T-helper 1 cell treated with Interleukin-12 subunit alpha and Interleukin-12 subunit beta and Interleukin-4 antibody, amounts not matched to agents 30 ng/mL and 1 ng/mL, for 36 hours (primary cell): Measurements from ENCODE around the gene GSTT4. TPM values are rescaled to one million over a fixed set of nuclear protein-coding genes. Genes with fewer than 3 reads are reported as not detected.
"Not testable (repeated sequence)": the region's sequence is repeated elsewhere in the genome, so short reads cannot be mapped to it uniquely, and the experiment has no call there.

ENCODE experiments used
- intact Hi-C: fragments of 100-400 bp; cut with micrococcal nuclease; formaldehyde crosslinking; loops from one replicate; pipeline ENCODE4 v1.15.1; 2024
- total RNA-seq: library from RNA; stranded (reverse); gene quantifications from 2 replicates; pipeline ENCODE4 v1.2.3, GENCODE V29; 2022

Gene GSTT4
- total RNA-seq, 1 donor from 2014 or later, result not detected

GRCh38 chr22:24025475-24025874 lies 20.2 kb upstream of the GSTT4 start:
- intact Hi-C loops, result no loop called here

- intact Hi-C loops, result no loop called here
These were observed 19.1 kb upstream of the GSTT4 start for GRCh38 chr22:24024354-24024753.

DNA sequence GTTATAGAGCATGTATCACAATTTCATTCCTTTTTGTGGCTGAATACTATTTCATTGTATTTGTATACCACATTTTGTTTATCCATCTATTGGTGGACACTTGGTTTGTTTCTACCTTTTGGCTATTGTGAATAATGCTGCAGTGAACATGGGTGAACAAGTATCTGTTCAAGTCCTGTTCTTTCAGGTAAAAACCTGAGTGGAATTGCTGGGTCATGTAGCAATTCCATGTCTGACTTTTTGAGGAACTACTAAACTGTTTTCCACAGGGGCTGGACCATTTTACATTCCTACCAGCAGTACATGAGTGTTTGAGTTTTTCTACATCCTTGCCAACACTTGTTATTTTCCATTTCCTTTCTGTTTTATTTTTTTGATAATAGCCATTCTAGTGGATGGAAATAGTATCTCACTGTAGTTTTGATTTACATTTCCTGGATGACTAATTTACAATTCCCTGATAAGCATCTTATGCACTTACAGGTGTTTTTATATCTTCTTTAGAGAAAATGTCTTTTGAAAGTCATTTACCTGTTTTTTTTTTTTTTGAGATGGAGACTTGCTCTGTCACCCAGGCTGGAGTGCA lies 18.0 kb upstream of the GSTT4 start:
- intact Hi-C loops, result no loop called here

- intact Hi-C loops, result no loop called here
These were observed 16.1 kb upstream of the GSTT4 start for GRCh38 chr22:24021304-24021703.

DNA sequence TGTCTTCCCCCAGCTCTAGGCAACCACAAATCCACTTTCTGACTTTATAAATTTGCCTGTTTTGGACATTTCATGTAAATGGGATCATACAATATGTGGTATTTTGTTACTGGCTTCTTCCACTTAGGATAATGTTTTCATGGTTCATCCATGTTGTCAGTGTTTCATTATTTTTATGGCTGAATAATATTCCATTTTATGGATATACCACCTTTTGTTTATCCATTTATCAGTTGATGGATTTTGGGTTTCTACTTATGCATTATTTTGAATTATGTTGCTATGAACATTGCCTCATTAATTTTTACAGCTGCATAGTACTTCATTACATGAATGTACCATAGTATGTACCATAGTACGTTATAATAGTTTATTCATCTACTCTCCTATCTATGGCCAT lies 10.9 kb upstream of the GSTT4 start:
- intact Hi-C loops, result no loop called here

- intact Hi-C loops, result loop anchor here (1.0 to 2.0 kb wide), 4 partner anchors 98 to 225 kb away; partner anchors contain the start of genes MIF and SMARCB1
These were observed 6.4 kb upstream of the GSTT4 start for GRCh38 chr22:24011735-24012068.

GRCh38 chr22:24010018-24010391 lies 4.8 kb upstream of the GSTT4 start:
- intact Hi-C loops, result loop anchor here (2.0 kb wide), 1 partner anchor 223 kb away; the partner anchor contains the start of gene SMARCB1

- intact Hi-C loops, result loop anchor here (2.0 to 10.0 kb wide), 2 partner anchors 223 to 235 kb away; partner anchors contain the start of genes GGT5 and SMARCB1
These were observed 4.2 kb upstream of the GSTT4 start for GRCh38 chr22:24009227-24010017.

- intact Hi-C loops, result loop anchor here (10.0 kb wide), 1 partner anchor 236 kb away; the partner anchor contains the start of gene GGT5
These were observed 3.4 kb upstream of the GSTT4 start for GRCh38 chr22:24008381-24009226.

DNA sequence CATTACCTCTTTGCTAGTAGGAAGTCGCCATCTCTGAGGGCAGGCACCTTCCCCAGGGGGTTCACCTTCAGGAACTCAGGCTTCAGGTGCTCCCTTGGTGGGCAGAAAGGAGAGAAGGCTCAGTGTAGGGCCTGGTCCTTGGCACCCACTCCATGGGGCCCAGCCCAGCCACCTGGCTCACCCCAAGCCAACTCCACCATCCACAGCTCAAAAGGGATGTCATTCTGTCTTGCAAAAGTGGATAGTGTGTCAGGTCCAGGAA lies 2.7 kb upstream of the GSTT4 start:
- intact Hi-C loops, result loop anchor here (10.0 kb wide), 1 partner anchor 237 kb away; the partner anchor contains the start of gene GGT5

GRCh38 chr22:24007253-24008021 lies 2.2 kb upstream of the GSTT4 start:
- intact Hi-C loops, result loop anchor here (10.0 kb wide), 1 partner anchor 237 kb away; the partner anchor contains the start of gene GGT5

GRCh38 chr22:24006914-24007214 lies 1.6 kb upstream of the GSTT4 start:
- intact Hi-C loops, result loop anchor here (10.0 kb wide), 1 partner anchor 238 kb away; the partner anchor contains the start of gene GGT5

- intact Hi-C loops, result loop anchor here (10.0 kb wide), 1 partner anchor 238 kb away; the partner anchor contains the start of gene GGT5
These were observed 1.1 kb upstream of the GSTT4 start for GRCh38 chr22:24006207-24006913.

GRCh38 chr22:24003887-24004286 lies 1.4 kb downstream of the GSTT4 start:
- intact Hi-C loops, result loop anchor here (10.0 kb wide), 1 partner anchor 241 kb away; the partner anchor contains the start of gene GGT5

DNA sequence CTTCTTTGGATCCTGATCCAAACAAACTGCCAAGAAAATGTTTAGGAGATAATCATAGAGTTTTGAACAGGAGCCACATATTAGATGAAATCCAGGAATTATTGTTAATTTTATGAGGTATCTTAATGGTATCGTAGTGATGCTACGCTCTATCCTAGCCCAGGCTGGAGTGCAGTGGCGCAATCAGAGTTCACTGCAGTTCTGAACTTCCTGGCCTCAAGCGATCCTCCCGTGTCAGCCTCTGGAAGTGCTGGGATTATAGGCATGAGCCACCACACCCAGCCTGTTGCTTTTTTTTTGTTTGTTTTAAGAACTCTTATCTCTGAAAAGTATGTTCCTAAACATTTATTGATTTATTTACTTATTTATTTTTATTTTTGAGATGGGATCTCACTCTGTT lies 2.4 kb downstream of the GSTT4 start:
- intact Hi-C loops, result loop anchor here (10.0 kb wide), 1 partner anchor 242 kb away; the partner anchor contains the start of gene GGT5

- intact Hi-C loops, result loop anchor here (10.0 kb wide), 1 partner anchor 243 kb away; the partner anchor contains the start of gene GGT5
These were observed 3.0 kb downstream of the GSTT4 start for GRCh38 chr22:24002272-24002671.

GRCh38 chr22:24001314-24001713 lies 3.9 kb downstream of the GSTT4 start:
- intact Hi-C loops, result loop anchor here (10.0 kb wide), 1 partner anchor 243 kb away; the partner anchor contains the start of gene GGT5

DNA sequence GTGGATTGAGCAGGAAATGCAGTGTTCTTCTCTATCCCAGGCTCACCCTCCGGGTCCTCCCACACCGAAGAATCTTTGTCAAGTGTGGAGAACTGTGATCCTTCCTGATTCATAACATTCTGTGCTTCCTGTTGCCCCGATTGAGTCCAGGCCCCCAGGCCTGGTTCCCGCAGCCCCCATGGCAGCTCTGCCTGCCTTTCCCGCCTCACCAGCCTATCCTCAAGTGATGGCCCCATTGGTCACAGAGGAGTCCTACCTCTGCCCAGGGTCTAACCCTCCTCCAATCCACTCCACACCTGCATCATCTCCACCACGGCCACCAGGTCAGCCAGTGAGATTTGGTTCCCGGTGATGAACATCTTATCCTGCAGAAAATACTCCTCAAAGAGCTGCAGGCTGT lies 5.5 kb downstream of the GSTT4 start:
- intact Hi-C loops, result loop anchor here (10.0 kb wide), 1 partner anchor 245 kb away; the partner anchor contains the start of gene GGT5

DNA sequence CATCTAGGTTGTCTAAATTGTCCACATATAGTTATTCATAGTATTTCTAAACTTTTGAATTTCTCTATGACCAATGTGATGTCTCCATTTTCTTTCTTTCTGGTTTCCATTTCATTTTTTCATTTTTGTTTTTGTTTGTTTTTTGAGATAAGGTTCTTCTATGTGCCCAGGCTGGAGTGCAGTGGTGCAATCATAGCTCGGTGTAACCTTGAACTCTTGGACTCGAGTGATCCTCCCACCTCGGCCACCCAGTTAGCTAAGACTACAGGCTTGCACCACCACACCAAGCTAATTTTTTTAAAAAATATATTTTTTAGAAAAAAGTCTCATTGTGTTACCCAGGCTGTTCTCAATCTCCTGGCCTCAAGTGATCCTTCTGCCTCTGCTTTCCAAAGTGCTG lies 8.2 kb downstream of the GSTT4 start:
- intact Hi-C loops, result no loop called here

GRCh38 chr22:23993581-23994177 lies 11.6 kb downstream of the GSTT4 start:
- intact Hi-C loops, result not testable (repeated sequence)
